H1 (cell line): ENCODE measurements around the gene DPYSL3. TPM values are rescaled to one million over a fixed set of nuclear protein-coding genes. Genes with fewer than 3 reads are reported as not detected.

Experiments
- CTCF ChIA-PET: fragments of 300-600 bp; sonication (Branson Sonifier 250); formaldehyde crosslinking; loops from one replicate; lab custom pipeline; 2021; ENCODE audit not compliant: partially characterized antibody; lab: Charles Lee
- POLR2A ChIA-PET: fragments of 300-600 bp; sonication (Branson Sonifier 250); formaldehyde crosslinking; loops from one replicate; lab custom pipeline; 2021; ENCODE audit warnings: inconsistent platforms; ENCODE audit not compliant: partially characterized antibody; lab: Charles Lee
- DNase-seq, 2 experiments: peaks; one replicate each; pipeline versions ENCODE4 v3.0.0 to v3.0.0-alpha.2; 2010 to 2022; ENCODE audit warnings: low spot score in 2 of 2, low read depth in 1 of 2, mixed read lengths in 1 of 2
- FAIRE-seq: peaks from 2 replicates; lab custom pipeline; 2011; peaks lifted over from hg19 to GRCh38; lab: Jason Lieb, UNC
- H2AFZ ChIP-seq: 2 replicates; pipeline ENCODE4 v1.8.1; 2012; ENCODE audit warnings: low read length, inconsistent platforms
- H2AK5ac ChIP-seq: 2 replicates; pipeline ENCODE4 v1.6.1; 2013; ENCODE audit warnings: low read depth, low read length
- H2BK120ac ChIP-seq: replicated peaks from 2 replicates; pipeline ENCODE3; 2013; ENCODE audit warnings: low read depth, low read length, inconsistent platforms
- H2BK12ac ChIP-seq: 2 replicates; pipeline ENCODE4 v1.6.1; 2013; ENCODE audit warnings: low read depth, low read length
- H2BK15ac ChIP-seq: 2 replicates; pipeline ENCODE4 v1.6.1; 2013; ENCODE audit warnings: low read length
- H2BK20ac ChIP-seq: 2 replicates; pipeline ENCODE4 v1.6.1; 2013; ENCODE audit warnings: low read length
- H2BK5ac ChIP-seq: 2 replicates; pipeline ENCODE4 v1.6.1; 2013; ENCODE audit warnings: low read depth, low read length
- H3K14ac ChIP-seq: 2 replicates; pipeline ENCODE4 v1.6.1; 2013; ENCODE audit warnings: inconsistent platforms; ENCODE audit not compliant: insufficient read length
- H3K18ac ChIP-seq: 2 replicates; pipeline ENCODE4 v1.6.1; 2013; ENCODE audit warnings: low read length; ENCODE audit errors: extremely low read depth
- H3K23ac ChIP-seq: 2 replicates; pipeline ENCODE4 v1.6.1; 2013; ENCODE audit warnings: inconsistent platforms; ENCODE audit not compliant: insufficient read length
- H3K23me2 ChIP-seq: 2 replicates; pipeline ENCODE4 v1.6.1; 2013; ENCODE audit warnings: low read depth, low read length
- H3K27ac ChIP-seq: 2 replicates; pipeline ENCODE4 v1.6.1; 2011; ENCODE audit warnings: low read depth, low read length, inconsistent platforms
- H3K27me3 ChIP-seq, 4 experiments: replicated peaks in 1 of 4; 1 replicate in 1 of 4; 2 replicates in 3 of 4; pipeline versions ENCODE4 v1.6.1 to v1.8.1; 2011 to 2013; ENCODE audit warnings: low read length in 3 of 4, mild to moderate bottlenecking in 3 of 4, inconsistent platforms in 2 of 4, mixed read lengths in 2 of 4, moderate library complexity in 1 of 4; ENCODE audit not compliant: control insufficient read depth in 3 of 4, insufficient read depth in 3 of 4; ENCODE audit errors: extremely low read depth in 1 of 4
- H3K36me3 ChIP-seq, 4 experiments: 2 replicates each; pipeline versions ENCODE4 v1.6.1 to v1.8.1; 2011 to 2013; ENCODE audit warnings: mild to moderate bottlenecking in 4 of 4, low read length in 3 of 4, moderate library complexity in 2 of 4, control low read depth in 1 of 4, inconsistent platforms in 1 of 4; ENCODE audit not compliant: insufficient read depth in 4 of 4, control insufficient read depth in 2 of 4
- H3K4ac ChIP-seq: replicated peaks from 2 replicates; pipeline ENCODE3; 2013; ENCODE audit warnings: low read length, low read depth, mixed read lengths, inconsistent platforms; ENCODE audit not compliant: insufficient read length
- H3K4me1 ChIP-seq, 4 experiments: replicated peaks in 1 of 4; 1 replicate in 1 of 4; 2 replicates in 3 of 4; pipeline versions ENCODE4 v1.6.1 to v1.8.1; 2011 to 2013; ENCODE audit warnings: low read length in 3 of 4, inconsistent platforms in 2 of 4, mixed read lengths in 1 of 4; ENCODE audit not compliant: insufficient read depth in 4 of 4, control insufficient read depth in 3 of 4
- H3K4me2 ChIP-seq, 2 experiments: 2 replicates each; pipeline versions ENCODE4 v1.6.1 to v1.8.1; 2011 to 2013; ENCODE audit warnings: low read depth in 2 of 2, low read length in 2 of 2, control low read depth in 1 of 2, inconsistent platforms in 1 of 2, mild to moderate bottlenecking in 1 of 2; ENCODE audit not compliant: insufficient read depth in 1 of 2
- H3K4me3 ChIP-seq, 4 experiments: fragments of 200-600, 300-600 bp in 1 of 4; sonication (generic), shearing (Covaris generic), sonication (Bioruptor Twin) in 1 of 4; 2 replicates each; pipeline versions ENCODE4 v1.5.1 to v1.8.1; 2011 to 2016; ENCODE audit warnings: low read length in 4 of 4, low read depth in 3 of 4, control low read depth in 2 of 4, inconsistent platforms in 2 of 4, mild to moderate bottlenecking in 2 of 4, mixed read lengths in 1 of 4, moderate library complexity in 1 of 4; ENCODE audit not compliant: insufficient read depth in 2 of 4; ENCODE audit errors: extremely low read depth in 1 of 4
- H3K56ac ChIP-seq: replicated peaks from 2 replicates; pipeline ENCODE3; 2013; ENCODE audit warnings: low read depth, mild to moderate bottlenecking, mixed read lengths, low read length, inconsistent platforms; ENCODE audit not compliant: insufficient read length
- H3K79me1 ChIP-seq: 2 replicates; pipeline ENCODE4 v1.6.1; 2013; ENCODE audit warnings: low read depth, low read length, control low read depth
- H3K79me2 ChIP-seq, 2 experiments: 2 replicates each; pipeline versions ENCODE4 v1.6.1 to v1.8.1; 2012 to 2013; ENCODE audit warnings: low read length in 2 of 2, mild to moderate bottlenecking in 2 of 2, inconsistent platforms in 1 of 2; ENCODE audit not compliant: insufficient read depth in 2 of 2, control insufficient read depth in 1 of 2
- H3K9ac ChIP-seq, 4 experiments: replicated peaks in 1 of 4; 1 replicate in 1 of 4; 2 replicates in 3 of 4; pipeline versions ENCODE4 v1.6.1 to v1.8.1; 2011 to 2013; ENCODE audit warnings: low read depth in 3 of 4, low read length in 3 of 4, control low read depth in 2 of 4, mild to moderate bottlenecking in 2 of 4, moderate library complexity in 2 of 4, inconsistent platforms in 1 of 4; ENCODE audit errors: extremely low read depth in 1 of 4
- H3K9me3 ChIP-seq, 2 experiments: 2 replicates each; pipeline versions ENCODE4 v1.6.1 to v1.8.1; 2012 to 2013; ENCODE audit warnings: mild to moderate bottlenecking in 2 of 2, moderate library complexity in 2 of 2, control low read depth in 1 of 2, inconsistent platforms in 1 of 2, low read depth in 1 of 2, low read length in 1 of 2, mixed read lengths in 1 of 2; ENCODE audit not compliant: insufficient read depth in 2 of 2
- H4K20me1 ChIP-seq, 2 experiments: replicated peaks in 1 of 2; 2 replicates each; pipeline versions ENCODE3 to v1.8.1; 2011 to 2013; ENCODE audit warnings: inconsistent platforms in 2 of 2, low read length in 2 of 2, mild to moderate bottlenecking in 1 of 2; ENCODE audit not compliant: insufficient read depth in 2 of 2, control insufficient read depth in 1 of 2
- H4K5ac ChIP-seq: 2 replicates; pipeline ENCODE4 v1.6.1; 2013; ENCODE audit warnings: low read length, low read depth, mixed read lengths, inconsistent platforms; ENCODE audit not compliant: insufficient read length
- H4K8ac ChIP-seq: 2 replicates; pipeline ENCODE4 v1.8.0; 2013; ENCODE audit warnings: mild to moderate bottlenecking, moderate library complexity, low read length, inconsistent platforms; ENCODE audit not compliant: insufficient read depth; ENCODE audit errors: extremely low read depth
- H4K91ac ChIP-seq: replicated peaks from 2 replicates; pipeline ENCODE3; 2013; ENCODE audit warnings: low read length, mixed read lengths, inconsistent platforms; ENCODE audit not compliant: insufficient read length
- BCL11A ChIP-seq, 2 experiments: IDR thresholded peaks; one replicate each; pipeline ENCODE4 v1.6.1; 2011; ENCODE audit warnings: low read depth in 2 of 2, low read length in 2 of 2, mild to moderate bottlenecking in 2 of 2
- CBX8 ChIP-seq: fragments of 300-800, 300-1000 bp; sonication (generic); IDR thresholded peaks from 2 replicates; pipeline ENCODE4 v1.7.1; 2016; ENCODE audit warnings: low read depth, low read length, borderline replicate concordance
- CHD2 ChIP-seq: IDR thresholded peaks from 2 replicates; pipeline ENCODE4 v1.6.1; 2012; ENCODE audit warnings: low read length, improper control_type of control experiment
- GABPA ChIP-seq: IDR thresholded peaks from 2 replicates; pipeline ENCODE4 v1.6.1; 2011; ENCODE audit warnings: mild to moderate bottlenecking, low read length, moderate library complexity, borderline replicate concordance; ENCODE audit not compliant: insufficient read depth
- HDAC2 ChIP-seq, 2 experiments: fragments of 300-600 bp in 1 of 2; sonication (generic) in 1 of 2; IDR thresholded peaks; 2 replicates each; pipeline ENCODE4 v1.6.1; 2011 to 2012; ENCODE audit warnings: low read depth in 2 of 2, low read length in 2 of 2, mild to moderate bottlenecking in 2 of 2, moderate library complexity in 2 of 2, borderline replicate concordance in 1 of 2, inconsistent platforms in 1 of 2
- MAX ChIP-seq: IDR thresholded peaks from 2 replicates; pipeline ENCODE4 v1.6.1; 2012; ENCODE audit warnings: inconsistent platforms
- NANOG ChIP-seq: IDR thresholded peaks from 2 replicates; pipeline ENCODE4 v1.6.1; 2011; ENCODE audit warnings: low read length, low read depth, mild to moderate bottlenecking, inconsistent platforms; ENCODE audit not compliant: insufficient read depth, poor library complexity, severe bottlenecking
- RAD21 ChIP-seq, 2 experiments: IDR thresholded peaks in 1 of 2; conservative IDR thresholded peaks in 1 of 2; 2 replicates each; pipeline ENCODE4 v1.6.1; 2011; ENCODE audit warnings: low read depth in 2 of 2, low read length in 2 of 2, improper control_type of control experiment in 1 of 2, inconsistent platforms in 1 of 2, mild to moderate bottlenecking in 1 of 2, moderate library complexity in 1 of 2
- SAP30 ChIP-seq: fragments of 300-600 bp; sonication (generic); IDR thresholded peaks from 2 replicates; pipeline ENCODE4 v1.7.1; 2012; ENCODE audit warnings: low read length, moderate library complexity, mild to moderate bottlenecking, inconsistent platforms; ENCODE audit not compliant: insufficient read depth, insufficient replicate concordance
- USF2 ChIP-seq: IDR thresholded peaks from 2 replicates; pipeline ENCODE4 v1.6.1; 2011; ENCODE audit warnings: low read length, improper control_type of control experiment
- YY1 ChIP-seq: IDR thresholded peaks from 2 replicates; pipeline ENCODE4 v1.6.1; 2011; ENCODE audit warnings: low read depth, mild to moderate bottlenecking, low read length
- WGBS, 2 experiments: shearing (Covaris generic) in 1 of 2; methylation state at CpG; one replicate each; pipeline versions ENCODE4 v1.1.6 to v1.1.7; 2013 to 2015; ENCODE audit warnings: low lambda C conversion rate in 2 of 2, mixed read lengths in 2 of 2, inconsistent platforms in 1 of 2, low coverage in 1 of 2, missing lambda C conversion rate in 1 of 2; ENCODE audit not compliant: insufficient replicate concordance in 2 of 2, insufficient coverage in 1 of 2, insufficient read length in 1 of 2; ENCODE audit errors: extremely low coverage in 1 of 2, missing lambda C conversion rate in 1 of 2; 5-methylcytosine and 5-hydroxymethylcytosine counted together
- polyA plus RNA-seq, 7 experiments: library from polyadenylated mRNA; depleted of rRNA in 3 of 7; stranded (reverse) in 5 of 7; unstranded in 2 of 7; fragments of >200 nt in 5 of 7; fragments of 200-250 nt in 2 of 7; gene quantifications; 1 replicate in 5 of 7; 2 replicates in 1 of 7; 4 replicates in 1 of 7; pipeline versions ENCODE4 v1.2.1 to v1.2.3, GENCODE V29; 2011 to 2013; ENCODE audit warnings: missing spikeins in 2 of 7, mixed read lengths in 2 of 7
- total RNA-seq: library from RNA; stranded (reverse); fragmentation: NEBNext Ultra II Directional; extraction: Animal tissue kit (Norgen Biotek cat#: 25700); gene quantifications from 2 replicates; pipeline ENCODE4 v1.2.1, GENCODE V29; 2021

The DPYSL3 gene
- total and polyA plus RNA-seq, 2 of the 8 experiments (the other 6 are each of a cell fraction or from before 2014, with no cell fraction given): 268 to 387 TPM

- Histone ChIP-seq H3K23me2 (peaks cover 16% of the 10 kb centered on the region), H2BK120ac (no peak overlapping the region), H3K23ac (no peak overlapping the region), H3K4me2 (peak overlapping the region; percentile 86 to 99), H3K9me3 (no peaks in the 10 kb centered on the region), H3K79me2 (peaks cover 3 to 55% of the 10 kb centered on the region in 2 experiments; a peak in 3 of 4 replicates), H3K56ac (no peak overlapping the region), H4K5ac (no peak overlapping the region), H2BK12ac (no peak overlapping the region), H2BK20ac (no peak overlapping the region), H3K36me3 (no peaks in the 10 kb centered on the region), H2AFZ (no peak overlapping the region), H3K27me3 (peaks cover 2 to 13% (median 12%) of the 10 kb centered on the region in 4 experiments; a peak in 5 of 7 replicates), H4K20me1 (no peaks in the 10 kb centered on the region), H3K4ac (no peak overlapping the region), H3K79me1 (no peaks in the 10 kb centered on the region), H2AK5ac (no peak overlapping the region), H2BK5ac (no peak overlapping the region), H3K14ac (no peak overlapping the region), H3K9ac (peak overlapping the region in 3 of 4 experiments; percentile 4 to 82 (median 75); a peak in 4 of 7 replicates), H4K91ac (no peak overlapping the region), H3K4me1 (peaks cover 3 to 11% (median 7%) of the 10 kb centered on the region in 4 experiments; a peak in 5 of 7 replicates), H3K27ac (no peak overlapping the region), H3K4me3 (peak overlapping the region; percentile 70 to 96 (median 90)), H2BK15ac (no peak overlapping the region), H4K8ac (no peak overlapping the region), H3K18ac (no peak overlapping the region; the same call in 1 of the 2 replicates)
- ChIA-PET CTCF (interaction anchor here (0.8 to 5.1 kb wide), 17 partner anchors 11 to 68 kb away, joined by 3 to 33 read pairs (median 5); no protein-coding TSS in a partner anchor), POLR2A (interaction anchor here (0.7 to 2.2 kb wide), 15 partner anchors 18 to 183 kb away, joined by 3 to 6 read pairs (median 3); no protein-coding TSS in a partner anchor)
- DNase-seq (no peak), FAIRE-seq (peak; percentile 24)
- 15% methylated on average over 7 of the region's 7 CpGs; no CpG with 5 or more reads in 1 of the 2 experiments for WGBS, 2 experiments
- no peak for TF ChIP-seq GABPA
- no peak for TF ChIP-seq CHD2
- no peak for TF ChIP-seq CBX8
- no peak for TF ChIP-seq SAP30
- TF ChIP-seq HDAC2 (IDR thresholded peaks at IDR 0.05; ENCODE audit: borderline replicate concordance in 1 of 2, low read depth in 2 of 2, low read length in 2 of 2): no peak
- no peak for TF ChIP-seq NANOG
- no peak for TF ChIP-seq USF2
- TF ChIP-seq MAX: no peak
- no peak for TF ChIP-seq RAD21 (IDR thresholded peaks at IDR 0.05 in 1 of 2, conservative IDR thresholded peaks at IDR 0.05 in 1 of 2; ENCODE audit: low read depth in 2 of 2, low read length in 2 of 2)
- no peak for TF ChIP-seq BCL11A (IDR thresholded peaks at IDR 0.05; ENCODE audit: low read depth in 2 of 2, low read length in 2 of 2)
- no peak for TF ChIP-seq YY1
These were observed 1.2 kb downstream of the DPYSL3 start for GRCh38 chr5:147508711-147509040.
